Esophagus squamous epithelium (tissue), 4 donors: ENCODE measurements around the gene LMF1.

Source experiments
- POLR2A ChIP-seq, 4 donors: fragments of 450-650 bp; IDR thresholded peaks; one replicate each; pipeline ENCODE4 v1.6.1; 2017; ENCODE audit warnings: antibody characterized with exemption in 4 of 4, mild to moderate bottlenecking in 4 of 4, moderate library complexity in 3 of 4
- TF ChIP-seq, protein P1 (sequence below), 6 experiments: fragments of 450-650 bp in 4 of 6; fragments of 200-600 bp in 2 of 6; sonication (generic) in 2 of 6; IDR thresholded peaks; one replicate each; pipeline ENCODE4 v1.5.1; 2016 to 2019; ENCODE audit warnings: antibody characterized with exemption in 6 of 6, mild to moderate bottlenecking in 4 of 6, moderate library complexity in 4 of 6

DNA sequence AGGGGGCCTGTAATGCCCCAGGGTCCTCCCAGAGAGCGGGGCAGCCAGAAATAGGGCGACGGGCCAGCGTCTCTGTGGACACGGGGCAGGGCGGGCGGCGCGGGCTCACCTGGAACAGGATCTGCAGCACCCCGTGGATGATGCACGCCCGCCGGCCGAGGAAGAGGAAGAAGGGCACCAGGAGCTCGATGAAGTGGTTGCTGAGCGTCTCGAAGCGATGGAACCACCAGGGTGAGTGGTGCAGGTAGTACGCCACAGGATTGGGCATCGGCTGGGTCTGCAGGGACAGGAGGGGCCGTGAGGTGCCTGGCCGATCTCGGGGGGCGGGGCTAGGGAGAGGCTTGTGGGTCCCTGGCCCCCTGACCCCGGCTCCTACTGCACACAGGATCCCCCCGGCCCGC lies 91.3 kb downstream of the LMF1 start:
- TF ChIP-seq, protein P1, sequence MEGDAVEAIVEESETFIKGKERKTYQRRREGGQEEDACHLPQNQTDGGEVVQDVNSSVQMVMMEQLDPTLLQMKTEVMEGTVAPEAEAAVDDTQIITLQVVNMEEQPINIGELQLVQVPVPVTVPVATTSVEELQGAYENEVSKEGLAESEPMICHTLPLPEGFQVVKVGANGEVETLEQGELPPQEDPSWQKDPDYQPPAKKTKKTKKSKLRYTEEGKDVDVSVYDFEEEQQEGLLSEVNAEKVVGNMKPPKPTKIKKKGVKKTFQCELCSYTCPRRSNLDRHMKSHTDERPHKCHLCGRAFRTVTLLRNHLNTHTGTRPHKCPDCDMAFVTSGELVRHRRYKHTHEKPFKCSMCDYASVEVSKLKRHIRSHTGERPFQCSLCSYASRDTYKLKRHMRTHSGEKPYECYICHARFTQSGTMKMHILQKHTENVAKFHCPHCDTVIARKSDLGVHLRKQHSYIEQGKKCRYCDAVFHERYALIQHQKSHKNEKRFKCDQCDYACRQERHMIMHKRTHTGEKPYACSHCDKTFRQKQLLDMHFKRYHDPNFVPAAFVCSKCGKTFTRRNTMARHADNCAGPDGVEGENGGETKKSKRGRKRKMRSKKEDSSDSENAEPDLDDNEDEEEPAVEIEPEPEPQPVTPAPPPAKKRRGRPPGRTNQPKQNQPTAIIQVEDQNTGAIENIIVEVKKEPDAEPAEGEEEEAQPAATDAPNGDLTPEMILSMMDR (IDR thresholded peaks at IDR 0.05): no peak
- no peak for TF ChIP-seq POLR2A (IDR thresholded peaks at IDR 0.05)
